Transverse colon (tissue), 3 donors: Measurements from ENCODE around the gene EHD3.

Source experiments
- POLR2A ChIP-seq: fragments of 450-650 bp; IDR thresholded peaks from one replicate; pipeline ENCODE4 v1.6.1; 2016; ENCODE audit warnings: antibody characterized with exemption, mild to moderate bottlenecking, moderate library complexity
- POLR2AphosphoS5 ChIP-seq, 3 donors: sonication (generic); formaldehyde crosslinking; IDR thresholded peaks; one replicate each; pipeline ENCODE4 v1.6.1; 2016; ENCODE audit warnings: antibody characterized with exemption in 3 of 3

DNA sequence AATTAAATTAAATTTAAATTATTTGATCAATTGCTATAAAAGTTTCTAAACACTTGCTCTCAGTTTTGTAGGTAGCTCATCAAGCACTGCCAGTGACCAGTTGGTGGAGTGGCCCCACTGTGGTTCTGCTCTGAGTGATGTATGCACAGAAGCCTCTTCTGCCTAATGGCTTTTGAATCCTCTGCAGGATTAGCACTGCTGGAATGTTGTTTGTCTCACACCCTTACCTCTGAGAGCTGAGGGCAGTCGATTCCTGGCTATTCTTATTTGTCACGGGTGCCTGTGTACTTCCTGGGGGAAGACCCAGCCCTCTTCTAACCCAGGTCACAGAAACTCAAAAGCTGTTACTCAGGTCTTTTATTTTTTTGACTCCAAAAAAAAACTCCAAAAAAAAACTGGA lies 26.2 kb upstream of the EHD3 start:
- TF ChIP-seq POLR2A = no peak
- TF ChIP-seq POLR2AphosphoS5 (IDR thresholded peaks at IDR 0.05) = no peak
